WTC11 (cell line): ENCODE data around the gene RXRB. TPM values are rescaled to one million over a fixed set of nuclear protein-coding genes. Genes with fewer than 3 reads are reported as not detected.

ENCODE experiments used
- ATAC-seq: fragments of 200-7000 bp; cut with Tn5 transposase; 2 replicates; pipeline ENCODE4 v1.10.0; 2021; ENCODE audit warnings: mild to moderate bottlenecking, moderate library complexity
- CTCF ChIA-PET: fragments of 300-600 bp; sonication (Branson Sonifier 250); formaldehyde crosslinking; loops from one replicate; lab custom pipeline; 2021; ENCODE audit warnings: antibody characterized with exemption; lab: Charles Lee
- POLR2A ChIA-PET: fragments of 350-600 bp; sonication (Branson Sonifier 250); formaldehyde crosslinking; loops from one replicate; lab custom pipeline; 2021; ENCODE audit warnings: antibody characterized with exemption; lab: Charles Lee
- DNase-seq: peaks from one replicate; pipeline ENCODE4 v3.0.0; 2021; ENCODE audit warnings: low spot score
- H3K27ac Mint-ChIP-seq: 2 replicates; pipeline ENCODE4 v1.8.0; 2021; ENCODE audit warnings: mixed read lengths
- H3K27me3 Mint-ChIP-seq: 2 replicates; pipeline ENCODE4 v1.8.0; 2021; ENCODE audit warnings: low read depth, mild to moderate bottlenecking, moderate library complexity, mixed read lengths
- H3K36me3 Mint-ChIP-seq: 2 replicates; pipeline ENCODE4 v1.8.0; 2021; ENCODE audit warnings: mixed read lengths
- H3K4me1 Mint-ChIP-seq: 2 replicates; pipeline ENCODE4 v1.8.0; 2022; ENCODE audit warnings: mixed read lengths
- H3K4me3 Mint-ChIP-seq: 2 replicates; pipeline ENCODE4 v1.8.0; 2021; ENCODE audit warnings: mild to moderate bottlenecking, moderate library complexity, mixed read lengths
- H3K9me3 Mint-ChIP-seq: 2 replicates; pipeline ENCODE4 v1.8.0; 2021; ENCODE audit warnings: mixed read lengths
- CBFB ChIP-seq: sonication (generic); formaldehyde crosslinking; IDR thresholded peaks from 2 replicates; pipeline ENCODE4 v1.8.1; 2022; ENCODE audit warnings: mild to moderate bottlenecking, low read depth, missing genetic modification reagents
- EMX1 ChIP-seq: fragments of 250-450 bp; sonication (Bioruptor Pico); IDR thresholded peaks from 2 replicates; pipeline ENCODE4 v1.8.0; 2021; ENCODE audit warnings: mild to moderate bottlenecking
- ETV6 ChIP-seq: sonication (generic); formaldehyde crosslinking; IDR thresholded peaks from 2 replicates; pipeline ENCODE4 v1.8.1; 2022; ENCODE audit warnings: mild to moderate bottlenecking, missing genetic modification reagents
- FOXK1 ChIP-seq: sonication (generic); formaldehyde crosslinking; IDR thresholded peaks from 2 replicates; pipeline ENCODE4 v1.8.0; 2022; ENCODE audit warnings: mild to moderate bottlenecking, moderate library complexity, missing genetic modification reagents
- JUN ChIP-seq: sonication (generic); formaldehyde crosslinking; IDR thresholded peaks from 2 replicates; pipeline ENCODE4 v1.8.0; 2023; ENCODE audit warnings: mild to moderate bottlenecking, missing genetic modification reagents
- MXD4 ChIP-seq: fragments of 250-450 bp; sonication (Bioruptor Pico); IDR thresholded peaks from 2 replicates; pipeline ENCODE4 v1.8.0; 2021; ENCODE audit warnings: mild to moderate bottlenecking, moderate library complexity, borderline replicate concordance
- RELA ChIP-seq: sonication (generic); formaldehyde crosslinking; IDR thresholded peaks from 2 replicates; pipeline ENCODE4 v1.8.1; 2022; ENCODE audit warnings: missing genetic modification reagents, mild to moderate bottlenecking, borderline replicate concordance
- SMAD3 ChIP-seq: sonication (generic); formaldehyde crosslinking; IDR thresholded peaks from 2 replicates; pipeline ENCODE4 v1.8.0; 2022; ENCODE audit warnings: missing genetic modification reagents, mild to moderate bottlenecking, borderline replicate concordance
- TEAD1 ChIP-seq: sonication (generic); formaldehyde crosslinking; IDR thresholded peaks from 2 replicates; pipeline ENCODE4 v1.8.0; 2022; ENCODE audit warnings: mild to moderate bottlenecking, missing genetic modification reagents
- ZBTB21 ChIP-seq: sonication (generic); formaldehyde crosslinking; IDR thresholded peaks from 2 replicates; pipeline ENCODE4 v1.8.1; 2023; ENCODE audit warnings: mild to moderate bottlenecking, missing genetic modification reagents, borderline replicate concordance
- ZNF263 ChIP-seq: sonication (generic); formaldehyde crosslinking; IDR thresholded peaks from 2 replicates; pipeline ENCODE4 v1.8.1; 2022; ENCODE audit warnings: low read depth, mild to moderate bottlenecking, moderate library complexity, missing genetic modification reagents
- ZNF416 ChIP-seq: fragments of 250-450 bp; sonication (Bioruptor Pico); IDR thresholded peaks from 2 replicates; pipeline ENCODE4 v1.9.0; 2021; ENCODE audit warnings: mild to moderate bottlenecking, inconsistent platforms
- total RNA-seq: library from RNA; stranded (reverse); gene quantifications from 3 replicates; pipeline ENCODE4 v1.2.3, GENCODE V29; 2021
- TF ChIP-seq, protein P1 (sequence below): sonication (generic); formaldehyde crosslinking; IDR thresholded peaks from 2 replicates; pipeline ENCODE4 v1.8.0; 2022; ENCODE audit warnings: mild to moderate bottlenecking, missing genetic modification reagents
- TF ChIP-seq, protein P2 (sequence below): fragments of 250-450 bp; sonication (Bioruptor Pico); conservative IDR thresholded peaks from 2 replicates; pipeline ENCODE4 v1.9.0; 2021; ENCODE audit warnings: mild to moderate bottlenecking
- TF ChIP-seq, protein P3 (sequence below): sonication (generic); formaldehyde crosslinking; IDR thresholded peaks from 2 replicates; pipeline ENCODE4 v1.8.0; 2022; ENCODE audit warnings: mild to moderate bottlenecking, missing genetic modification reagents
- TF ChIP-seq, protein P4 (sequence below): sonication (generic); formaldehyde crosslinking; IDR thresholded peaks from 2 replicates; pipeline ENCODE4 v1.8.1; 2022; ENCODE audit warnings: missing genetic modification reagents, borderline replicate concordance
- TF ChIP-seq, protein P5 (sequence below): sonication (generic); formaldehyde crosslinking; IDR thresholded peaks from 2 replicates; pipeline ENCODE4 v1.8.1; 2023; ENCODE audit warnings: mild to moderate bottlenecking, moderate library complexity, missing genetic modification reagents
- TF ChIP-seq, protein P6 (sequence below): sonication (generic); formaldehyde crosslinking; IDR thresholded peaks from 2 replicates; pipeline ENCODE4 v1.8.0; 2022; ENCODE audit warnings: mild to moderate bottlenecking, missing genetic modification reagents
- TF ChIP-seq, protein P7 (sequence below): sonication (generic); formaldehyde crosslinking; IDR thresholded peaks from 2 replicates; pipeline ENCODE4 v1.8.0; 2022; ENCODE audit warnings: mild to moderate bottlenecking, missing genetic modification reagents

RXRB gene
- total RNA-seq, 1 experiment from 2014 or later = 24.5 TPM

DNA sequence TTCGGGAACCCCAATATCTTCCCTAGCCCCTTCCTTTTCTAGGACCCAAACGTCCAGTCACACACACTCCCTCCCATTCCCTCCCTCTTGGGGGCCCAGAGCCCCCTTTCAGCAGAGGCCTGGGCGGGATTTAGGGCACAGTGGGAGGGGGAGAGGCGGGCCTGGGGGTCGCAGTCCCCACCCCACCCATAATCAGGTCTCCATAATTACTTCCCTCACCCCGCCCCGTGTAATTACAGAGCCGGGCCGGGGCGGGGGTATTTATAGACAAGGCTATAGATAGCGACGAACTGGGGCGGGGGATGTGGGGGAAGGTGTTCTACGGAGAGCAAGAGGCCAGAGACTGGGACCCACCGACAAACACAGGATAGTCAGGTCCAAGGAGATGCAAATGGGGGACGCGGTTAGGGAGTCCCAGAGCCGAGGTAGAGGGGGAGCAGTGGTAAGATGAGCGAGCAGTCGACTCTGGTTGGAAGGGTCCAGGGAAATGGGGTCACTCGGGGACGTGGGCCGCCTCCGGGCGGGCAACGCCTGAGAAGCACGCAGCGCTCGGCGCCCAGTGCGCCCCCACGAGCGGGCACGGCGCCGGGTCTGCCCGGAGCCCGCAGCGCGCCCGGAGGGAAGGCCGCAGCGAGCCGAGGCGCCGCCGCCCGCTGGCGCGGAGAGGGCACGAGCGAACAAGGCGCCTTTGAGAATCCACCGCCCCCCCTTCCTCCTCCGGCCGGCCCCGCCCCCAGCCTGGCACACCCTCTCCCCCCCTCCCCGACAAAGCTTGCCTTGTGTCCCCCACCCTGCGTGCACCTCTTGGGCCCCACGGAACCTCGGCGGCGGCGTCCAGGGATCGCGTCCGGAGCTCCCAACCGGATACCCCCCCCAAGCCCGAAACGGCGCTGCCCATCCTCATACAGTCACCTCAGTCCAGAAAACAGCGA, 7.5 kb downstream of the RXRB start:
- Mint-ChIP-seq H3K4me3 (peak overlapping the region; percentile 84), H3K9me3 (no peaks in the 10 kb centered on the region), H3K36me3 (peaks cover 17% of the 10 kb centered on the region), H3K4me1 (peaks cover 15% of the 10 kb centered on the region), H3K27ac (no peak overlapping the region)
- POLR2A ChIA-PET = interaction anchor here (0.9 kb wide), 1 partner anchor 76 kb away, joined by 3 read pairs; no protein-coding TSS in a partner anchor
- DNase-seq = peak; percentile 41
- ATAC-seq = peak; percentile 39
- TF ChIP-seq, protein P1, sequence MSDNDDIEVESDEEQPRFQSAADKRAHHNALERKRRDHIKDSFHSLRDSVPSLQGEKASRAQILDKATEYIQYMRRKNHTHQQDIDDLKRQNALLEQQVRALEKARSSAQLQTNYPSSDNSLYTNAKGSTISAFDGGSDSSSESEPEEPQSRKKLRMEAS (CRISPR knock-in tag) = no peak
- TF ChIP-seq, protein P2, sequence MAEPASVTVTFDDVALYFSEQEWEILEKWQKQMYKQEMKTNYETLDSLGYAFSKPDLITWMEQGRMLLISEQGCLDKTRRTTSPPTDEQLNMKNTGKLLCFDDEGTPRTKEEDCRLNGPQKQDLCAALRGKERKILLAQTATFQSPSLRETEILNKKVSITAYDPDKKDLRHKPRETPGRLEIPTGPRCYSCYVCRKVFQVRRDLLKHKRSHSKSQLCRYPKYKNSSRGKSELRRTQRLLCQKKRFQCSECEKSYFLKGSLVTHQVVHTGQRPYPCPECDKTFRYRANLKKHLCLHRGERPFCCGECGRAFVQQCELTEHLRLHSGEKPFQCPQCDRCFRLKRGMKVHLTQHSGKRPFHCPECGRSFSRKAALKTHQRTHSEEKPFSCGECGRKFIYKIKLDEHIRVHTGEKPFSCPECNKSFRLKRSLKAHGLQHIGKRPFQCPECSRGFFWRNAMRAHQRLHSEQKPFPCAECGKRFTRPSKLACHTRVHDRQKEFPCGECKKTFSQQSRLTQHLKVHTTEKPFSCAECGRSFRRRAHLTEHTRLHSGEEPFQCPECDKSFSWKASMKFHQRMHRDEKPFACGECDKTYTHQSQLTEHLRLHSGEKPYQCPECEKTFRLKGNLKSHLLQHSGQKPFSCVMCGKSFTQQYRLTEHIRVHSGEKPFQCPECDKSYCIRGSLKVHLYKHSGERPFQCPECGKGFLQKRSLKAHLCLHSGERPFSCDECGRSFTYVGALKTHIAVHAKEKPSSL (CRISPR knock-in tag) = no peak
- TF ChIP-seq, protein P3, sequence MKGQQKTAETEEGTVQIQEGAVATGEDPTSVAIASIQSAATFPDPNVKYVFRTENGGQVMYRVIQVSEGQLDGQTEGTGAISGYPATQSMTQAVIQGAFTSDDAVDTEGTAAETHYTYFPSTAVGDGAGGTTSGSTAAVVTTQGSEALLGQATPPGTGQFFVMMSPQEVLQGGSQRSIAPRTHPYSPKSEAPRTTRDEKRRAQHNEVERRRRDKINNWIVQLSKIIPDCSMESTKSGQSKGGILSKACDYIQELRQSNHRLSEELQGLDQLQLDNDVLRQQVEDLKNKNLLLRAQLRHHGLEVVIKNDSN (CRISPR knock-in tag) = no peak
- no peak for TF ChIP-seq TEAD1
- TF ChIP-seq ZNF263 (CRISPR knock-in tag) = no peak
- no peak for TF ChIP-seq FOXK1 (CRISPR knock-in tag)
- TF ChIP-seq EMX1 = no peak
- TF ChIP-seq, all 79 proteins: peak for 0
- peaks cover 26% of the 10 kb centered on the region for H3K27me3 Mint-ChIP-seq
- CTCF ChIA-PET = interaction anchor here (0.7 to 1.9 kb wide), 13 partner anchors 12 to 260 kb away, joined by 3 to 10 read pairs (median 4); partner anchors contain the start of genes HLA-DOA, HSD17B8 and RING1

DNA sequence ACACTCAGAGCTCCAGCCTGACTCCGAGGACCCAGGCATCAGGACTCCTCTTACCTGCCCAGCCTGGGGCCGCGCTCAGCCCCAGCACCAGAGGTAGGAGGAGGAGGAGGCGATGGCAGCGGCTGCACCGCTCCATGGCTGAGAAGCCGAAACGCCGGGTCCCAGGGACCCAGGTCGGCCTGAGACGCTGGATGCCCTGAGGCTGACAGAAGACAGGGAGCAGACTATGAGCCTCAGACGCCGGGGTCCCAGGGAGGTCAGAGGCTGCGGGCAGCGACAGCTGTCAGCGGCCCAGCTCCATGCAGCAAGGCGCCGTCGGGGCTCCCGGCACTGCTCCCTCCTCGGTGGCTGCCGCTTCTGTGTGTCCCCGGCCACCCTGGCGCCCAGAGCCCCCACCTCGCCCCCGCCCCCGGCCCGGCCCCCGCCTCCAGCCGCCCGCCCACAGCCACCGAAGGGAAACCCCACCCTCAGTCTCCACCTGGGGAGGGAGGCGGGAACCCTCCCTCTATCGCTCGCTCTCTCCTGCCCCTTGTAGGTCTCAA, 8.3 kb downstream of the RXRB start, which contains the start of gene COL11A2:
COL11A2 (minus strand) TSS at position 363 of the 542 bp plus-strand sequence; CDS start at position 136, 227 bp downstream.
- peak; percentile 51 for ATAC-seq
- TF ChIP-seq, protein P4, sequence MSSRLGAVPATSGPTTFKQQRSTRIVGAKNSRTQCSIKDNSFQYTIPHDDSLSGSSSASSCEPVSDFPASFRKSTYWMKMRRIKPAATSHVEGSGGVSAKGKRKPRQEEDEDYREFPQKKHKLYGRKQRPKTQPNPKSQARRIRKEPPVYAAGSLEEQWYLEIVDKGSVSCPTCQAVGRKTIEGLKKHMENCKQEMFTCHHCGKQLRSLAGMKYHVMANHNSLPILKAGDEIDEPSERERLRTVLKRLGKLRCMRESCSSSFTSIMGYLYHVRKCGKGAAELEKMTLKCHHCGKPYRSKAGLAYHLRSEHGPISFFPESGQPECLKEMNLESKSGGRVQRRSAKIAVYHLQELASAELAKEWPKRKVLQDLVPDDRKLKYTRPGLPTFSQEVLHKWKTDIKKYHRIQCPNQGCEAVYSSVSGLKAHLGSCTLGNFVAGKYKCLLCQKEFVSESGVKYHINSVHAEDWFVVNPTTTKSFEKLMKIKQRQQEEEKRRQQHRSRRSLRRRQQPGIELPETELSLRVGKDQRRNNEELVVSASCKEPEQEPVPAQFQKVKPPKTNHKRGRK (CRISPR knock-in tag) = no peak
- TF ChIP-seq, protein P5, sequence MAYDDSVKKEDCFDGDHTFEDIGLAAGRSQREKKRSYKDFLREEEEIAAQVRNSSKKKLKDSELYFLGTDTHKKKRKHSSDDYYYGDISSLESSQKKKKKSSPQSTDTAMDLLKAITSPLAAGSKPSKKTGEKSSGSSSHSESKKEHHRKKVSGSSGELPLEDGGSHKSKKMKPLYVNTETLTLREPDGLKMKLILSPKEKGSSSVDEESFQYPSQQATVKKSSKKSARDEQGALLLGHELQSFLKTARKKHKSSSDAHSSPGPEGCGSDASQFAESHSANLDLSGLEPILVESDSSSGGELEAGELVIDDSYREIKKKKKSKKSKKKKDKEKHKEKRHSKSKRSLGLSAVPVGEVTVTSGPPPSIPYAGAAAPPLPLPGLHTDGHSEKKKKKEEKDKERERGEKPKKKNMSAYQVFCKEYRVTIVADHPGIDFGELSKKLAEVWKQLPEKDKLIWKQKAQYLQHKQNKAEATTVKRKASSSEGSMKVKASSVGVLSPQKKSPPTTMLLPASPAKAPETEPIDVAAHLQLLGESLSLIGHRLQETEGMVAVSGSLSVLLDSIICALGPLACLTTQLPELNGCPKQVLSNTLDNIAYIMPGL = no peak
- TF ChIP-seq CBFB (CRISPR knock-in tag) (no peak), ZBTB21 (CRISPR knock-in tag) (no peak), ZNF263 (CRISPR knock-in tag) (no peak), ZNF416 (CRISPR knock-in tag) (no peak), JUN (CRISPR knock-in tag) (no peak), FOXK1 (CRISPR knock-in tag) (no peak), RELA (no peak), SMAD3 (no peak), MXD4 (no peak), ETV6 (CRISPR knock-in tag) (no peak), EMX1 (no peak)
- TF ChIP-seq, protein P6, sequence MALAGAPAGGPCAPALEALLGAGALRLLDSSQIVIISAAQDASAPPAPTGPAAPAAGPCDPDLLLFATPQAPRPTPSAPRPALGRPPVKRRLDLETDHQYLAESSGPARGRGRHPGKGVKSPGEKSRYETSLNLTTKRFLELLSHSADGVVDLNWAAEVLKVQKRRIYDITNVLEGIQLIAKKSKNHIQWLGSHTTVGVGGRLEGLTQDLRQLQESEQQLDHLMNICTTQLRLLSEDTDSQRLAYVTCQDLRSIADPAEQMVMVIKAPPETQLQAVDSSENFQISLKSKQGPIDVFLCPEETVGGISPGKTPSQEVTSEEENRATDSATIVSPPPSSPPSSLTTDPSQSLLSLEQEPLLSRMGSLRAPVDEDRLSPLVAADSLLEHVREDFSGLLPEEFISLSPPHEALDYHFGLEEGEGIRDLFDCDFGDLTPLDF (CRISPR knock-in tag) = no peak
- TF ChIP-seq, protein P7, sequence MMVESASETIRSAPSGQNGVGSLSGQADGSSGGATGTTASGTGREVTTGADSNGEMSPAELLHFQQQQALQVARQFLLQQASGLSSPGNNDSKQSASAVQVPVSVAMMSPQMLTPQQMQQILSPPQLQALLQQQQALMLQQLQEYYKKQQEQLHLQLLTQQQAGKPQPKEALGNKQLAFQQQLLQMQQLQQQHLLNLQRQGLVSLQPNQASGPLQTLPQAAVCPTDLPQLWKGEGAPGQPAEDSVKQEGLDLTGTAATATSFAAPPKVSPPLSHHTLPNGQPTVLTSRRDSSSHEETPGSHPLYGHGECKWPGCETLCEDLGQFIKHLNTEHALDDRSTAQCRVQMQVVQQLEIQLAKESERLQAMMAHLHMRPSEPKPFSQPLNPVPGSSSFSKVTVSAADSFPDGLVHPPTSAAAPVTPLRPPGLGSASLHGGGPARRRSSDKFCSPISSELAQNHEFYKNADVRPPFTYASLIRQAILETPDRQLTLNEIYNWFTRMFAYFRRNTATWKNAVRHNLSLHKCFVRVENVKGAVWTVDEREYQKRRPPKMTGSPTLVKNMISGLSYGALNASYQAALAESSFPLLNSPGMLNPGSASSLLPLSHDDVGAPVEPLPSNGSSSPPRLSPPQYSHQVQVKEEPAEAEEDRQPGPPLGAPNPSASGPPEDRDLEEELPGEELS (CRISPR knock-in tag) = no peak
- TF ChIP-seq, protein P1 (CRISPR knock-in tag) = no peak
- peak within 1 kb of the TSS; percentile 84 for H3K4me3 Mint-ChIP-seq
- H3K36me3 Mint-ChIP-seq = peaks cover 17% of the 10 kb centered on the region
- ChIA-PET POLR2A (interaction anchor here (0.8 kb wide), 1 partner anchor 80 kb away, joined by 3 read pairs; the partner anchor contains the start of genes RPS18 and VPS52), CTCF (interaction anchor here (0.7 to 1.5 kb wide), 11 partner anchors 13 to 989 kb away, joined by 3 to 6 read pairs (median 3); partner anchors contain the start of gene HLA-DOA)
- no peaks in the 10 kb centered on the region for H3K9me3 Mint-ChIP-seq
- peaks cover 11% of the 10 kb centered on the region for H3K4me1 Mint-ChIP-seq
- H3K27ac Mint-ChIP-seq = no peak within 1 kb of the TSS
- DNase-seq = peak; percentile 50
- peaks cover 26% of the 10 kb centered on the region for H3K27me3 Mint-ChIP-seq
